Measurements from ENCODE around the gene MAMDC4.

DNA sequence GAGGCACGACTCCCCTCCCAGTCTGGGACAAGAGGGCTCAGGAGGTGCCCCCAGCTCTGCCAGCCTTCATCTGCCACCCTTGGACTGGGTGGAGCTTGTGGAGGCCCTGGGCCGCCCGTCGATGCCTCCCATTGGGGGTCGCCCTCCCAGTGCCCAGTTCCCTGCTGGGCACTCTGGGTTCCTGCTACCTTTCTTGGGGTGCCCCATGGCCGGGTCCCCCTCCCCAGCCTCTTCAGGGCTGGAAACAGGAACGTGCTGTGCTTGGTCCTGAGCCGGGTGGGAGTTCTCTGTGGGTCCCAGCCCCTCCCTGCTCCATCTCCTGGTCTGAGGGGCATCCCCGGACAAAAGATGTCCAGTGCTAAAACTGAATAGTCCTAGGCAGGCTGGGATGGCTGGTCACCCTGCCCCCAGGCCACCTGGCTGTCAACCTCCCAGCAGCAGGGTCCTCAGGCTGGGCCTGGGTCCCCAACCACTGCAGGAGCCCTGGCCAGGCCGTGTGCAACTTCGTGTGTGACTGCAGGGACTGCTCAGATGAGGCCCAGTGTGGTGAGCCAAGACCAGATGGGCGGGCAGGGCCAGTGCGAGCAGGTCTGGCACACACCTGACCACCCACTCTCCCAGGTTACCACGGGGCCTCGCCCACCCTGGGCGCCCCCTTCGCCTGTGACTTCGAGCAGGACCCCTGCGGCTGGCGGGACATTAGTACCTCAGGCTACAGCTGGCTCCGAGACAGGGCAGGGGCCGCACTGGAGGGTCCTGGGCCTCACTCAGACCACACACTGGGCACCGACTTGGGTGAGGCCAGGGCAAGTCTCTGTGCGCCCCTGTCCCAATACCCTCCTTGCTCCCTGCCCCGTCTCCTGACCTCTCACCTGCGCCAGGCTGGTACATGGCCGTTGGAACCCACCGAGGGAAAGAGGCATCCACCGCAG is 784 bp downstream of the MAMDC4 start:
- TF ChIP-seq CTCF (IDR thresholded peaks at IDR 0.05; ENCODE audit: insufficient read depth, low read depth, low read length) (no peak), EZH2 (IDR thresholded peaks at IDR 0.05; ENCODE audit: insufficient read depth, low read length) (no peak)
